Measurements from ENCODE around the gene PRCD.
"Not testable (repeated sequence)": the region's sequence is repeated elsewhere in the genome, so short reads cannot be mapped to it uniquely, and the experiment has no call there.

DNA sequence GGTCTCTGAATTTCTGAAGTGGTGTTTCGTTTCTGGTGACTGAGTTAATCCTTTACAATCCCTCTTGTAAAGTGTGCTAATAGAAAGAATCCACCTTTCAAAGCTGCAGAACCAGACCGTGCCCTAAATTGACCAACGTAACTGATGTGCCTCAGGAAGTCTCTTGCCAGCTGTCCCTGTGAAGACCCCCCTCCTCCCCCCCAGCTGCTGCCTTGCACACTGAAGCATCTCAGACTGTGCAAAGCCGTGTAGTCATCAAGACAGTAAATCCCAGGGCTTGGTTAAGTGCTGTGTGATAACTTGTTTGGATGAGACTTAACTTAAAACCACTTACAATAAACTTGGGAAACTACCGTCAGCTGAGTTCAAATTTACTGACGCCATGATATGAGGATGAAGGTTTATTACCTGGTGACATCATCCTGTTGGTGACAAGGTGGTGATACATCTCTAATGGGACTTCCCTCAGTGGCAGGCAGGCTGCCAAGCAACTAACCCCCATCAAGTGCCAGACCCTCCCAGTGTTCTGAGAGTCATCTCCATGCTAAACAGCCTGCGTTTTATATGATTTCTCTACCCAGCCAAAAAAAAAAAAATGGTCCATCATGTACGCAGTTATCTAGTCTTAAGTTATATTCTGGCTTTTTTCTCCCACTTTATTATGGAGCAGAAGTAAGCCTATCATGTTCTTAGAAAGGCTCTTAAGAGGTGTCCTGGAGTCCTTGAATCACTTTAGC, 25.3 kb downstream of the PRCD start:
- TF ChIP-seq ZNF8 (CRISPR knock-in tag; IDR thresholded peaks at IDR 0.05); TOX (CRISPR knock-in tag; IDR thresholded peaks at IDR 0.05; ENCODE audit: borderline replicate concordance); BACH2 (CRISPR knock-in tag; IDR thresholded peaks at IDR 0.05; ENCODE audit: borderline replicate concordance); RARB (CRISPR knock-in tag; IDR thresholded peaks at IDR 0.05); ZFP30 (CRISPR knock-in tag; IDR thresholded peaks at IDR 0.05); OSR1 (CRISPR knock-in tag; IDR thresholded peaks at IDR 0.05): not testable (repeated sequence)
- TF ChIP-seq, protein P1, sequence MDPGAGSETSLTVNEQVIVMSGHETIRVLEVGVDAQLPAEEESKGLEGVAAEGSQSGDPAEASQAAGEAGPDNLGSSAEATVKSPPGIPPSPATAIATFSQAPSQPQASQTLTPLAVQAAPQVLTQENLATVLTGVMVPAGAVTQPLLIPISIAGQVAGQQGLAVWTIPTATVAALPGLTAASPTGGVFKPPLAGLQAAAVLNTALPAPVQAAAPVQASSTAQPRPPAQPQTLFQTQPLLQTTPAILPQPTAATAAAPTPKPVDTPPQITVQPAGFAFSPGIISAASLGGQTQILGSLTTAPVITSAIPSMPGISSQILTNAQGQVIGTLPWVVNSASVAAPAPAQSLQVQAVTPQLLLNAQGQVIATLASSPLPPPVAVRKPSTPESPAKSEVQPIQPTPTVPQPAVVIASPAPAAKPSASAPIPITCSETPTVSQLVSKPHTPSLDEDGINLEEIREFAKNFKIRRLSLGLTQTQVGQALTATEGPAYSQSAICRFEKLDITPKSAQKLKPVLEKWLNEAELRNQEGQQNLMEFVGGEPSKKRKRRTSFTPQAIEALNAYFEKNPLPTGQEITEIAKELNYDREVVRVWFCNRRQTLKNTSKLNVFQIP (CRISPR knock-in tag; IDR thresholded peaks at IDR 0.05; ENCODE audit: borderline replicate concordance, low read depth): not testable (repeated sequence)
- TF ChIP-seq, protein P2, sequence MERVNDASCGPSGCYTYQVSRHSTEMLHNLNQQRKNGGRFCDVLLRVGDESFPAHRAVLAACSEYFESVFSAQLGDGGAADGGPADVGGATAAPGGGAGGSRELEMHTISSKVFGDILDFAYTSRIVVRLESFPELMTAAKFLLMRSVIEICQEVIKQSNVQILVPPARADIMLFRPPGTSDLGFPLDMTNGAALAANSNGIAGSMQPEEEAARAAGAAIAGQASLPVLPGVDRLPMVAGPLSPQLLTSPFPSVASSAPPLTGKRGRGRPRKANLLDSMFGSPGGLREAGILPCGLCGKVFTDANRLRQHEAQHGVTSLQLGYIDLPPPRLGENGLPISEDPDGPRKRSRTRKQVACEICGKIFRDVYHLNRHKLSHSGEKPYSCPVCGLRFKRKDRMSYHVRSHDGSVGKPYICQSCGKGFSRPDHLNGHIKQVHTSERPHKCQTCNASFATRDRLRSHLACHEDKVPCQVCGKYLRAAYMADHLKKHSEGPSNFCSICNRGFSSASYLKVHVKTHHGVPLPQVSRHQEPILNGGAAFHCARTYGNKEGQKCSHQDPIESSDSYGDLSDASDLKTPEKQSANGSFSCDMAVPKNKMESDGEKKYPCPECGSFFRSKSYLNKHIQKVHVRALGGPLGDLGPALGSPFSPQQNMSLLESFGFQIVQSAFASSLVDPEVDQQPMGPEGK (CRISPR knock-in tag; IDR thresholded peaks at IDR 0.05; ENCODE audit: borderline replicate concordance): not testable (repeated sequence)
